ENCODE results near the gene ABHD17B.

- TF ChIP-seq CTCF (IDR thresholded peaks at IDR 0.05; ENCODE audit: low read depth, low read length) (no peak), POLR2A (IDR thresholded peaks at IDR 0.05; ENCODE audit: extremely low read depth, insufficient read length) (no peak), MAX (IDR thresholded peaks at IDR 0.05; ENCODE audit: low read depth, low read length) (no peak), MYC (IDR thresholded peaks at IDR 0.05; ENCODE audit: low read depth, low read length) (no peak)
Observed at GRCh38 chr9:71858102-71858798, 52.7 kb downstream of the ABHD17B start.

Data from NB4 (cell line).